C4-2B (cell line): ENCODE data around the gene COX6B2.

Experiments
- H3K27ac ChIP-seq: fragments of 450-650 bp; 2 replicates; pipeline ENCODE4 v1.5.1; 2017
- CTCF ChIP-seq: fragments of 450-650 bp; conservative IDR thresholded peaks from 2 replicates; pipeline ENCODE4 v1.5.1; 2017; ENCODE audit warnings: mild to moderate bottlenecking
- ZFX ChIP-seq: fragments of 450-650 bp; IDR thresholded peaks from 2 replicates; pipeline ENCODE4 v1.6.1; 2017

COX6B2 gene

DNA sequence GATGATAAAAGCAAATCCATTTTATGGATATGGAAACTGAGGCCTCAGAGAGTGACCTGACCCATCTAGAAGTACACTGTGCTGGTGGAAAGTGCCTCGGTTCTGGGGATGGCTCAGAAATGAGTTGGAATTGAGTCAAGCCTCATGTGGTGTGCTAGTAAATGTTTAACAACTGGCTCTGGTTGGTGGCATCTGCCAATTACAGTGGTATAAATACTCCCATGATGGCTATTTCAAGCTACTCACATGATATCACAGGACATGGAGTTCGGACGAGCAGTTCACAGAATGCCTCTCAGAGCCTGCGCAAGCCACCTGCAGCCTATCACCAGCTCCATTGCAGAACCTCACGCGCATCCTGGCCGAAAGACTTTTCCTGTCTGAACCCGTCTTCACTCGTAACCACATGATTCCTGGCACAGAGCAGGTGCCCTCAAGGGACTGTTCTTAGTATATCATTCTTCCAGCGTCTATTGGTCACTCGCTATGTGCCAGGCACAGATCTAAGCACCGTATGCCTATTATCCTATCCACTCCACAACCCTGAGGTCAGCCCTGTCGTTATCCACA lies 38.5 kb downstream of the COX6B2 start:
- no peak overlapping the region for H3K27ac ChIP-seq
- no peak for TF ChIP-seq CTCF
- no peak for TF ChIP-seq ZFX

- no peak overlapping the region for H3K27ac ChIP-seq
- no peak for TF ChIP-seq CTCF
- TF ChIP-seq ZFX, result no peak
Measured at GRCh38 chr19:55314396-55314795, 40.1 kb downstream of the COX6B2 start.

- H3K27ac ChIP-seq, result no peak overlapping the region
- TF ChIP-seq ZFX (no peak), CTCF (no peak)
Measured at GRCh38 chr19:55312621-55313512, 41.7 kb downstream of the COX6B2 start.

- TF ChIP-seq ZFX (no peak), CTCF (no peak)
- no peak overlapping the region for H3K27ac ChIP-seq
Measured at GRCh38 chr19:55311797-55312196, 42.7 kb downstream of the COX6B2 start.

DNA sequence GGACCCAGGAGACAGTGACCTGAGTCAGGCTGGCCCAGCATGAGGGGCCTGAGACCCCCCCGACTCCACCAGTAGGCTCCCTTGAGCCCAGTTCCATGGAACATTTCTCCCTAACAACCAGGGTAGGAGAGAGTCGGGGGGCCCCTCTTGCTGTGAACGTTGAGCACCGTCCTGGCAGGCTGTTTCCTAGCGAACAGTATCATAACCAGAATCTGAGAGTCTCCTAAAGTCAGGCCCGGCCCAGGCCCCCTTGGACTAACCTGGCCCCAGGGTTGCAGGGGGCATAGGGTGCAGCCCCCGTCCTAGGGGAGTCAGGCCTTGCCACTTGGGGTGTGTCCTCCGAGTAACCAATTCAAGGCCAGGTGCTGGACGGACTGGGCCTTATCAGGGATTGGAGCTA lies 43.1 kb downstream of the COX6B2 start:
- TF ChIP-seq ZFX (no peak), CTCF (no peak)
- H3K27ac ChIP-seq, result no peak overlapping the region

- no peak overlapping the region for H3K27ac ChIP-seq
- TF ChIP-seq CTCF, result no peak
- TF ChIP-seq ZFX, result no peak
Measured at GRCh38 chr19:55310498-55310897, 44.0 kb downstream of the COX6B2 start.

DNA sequence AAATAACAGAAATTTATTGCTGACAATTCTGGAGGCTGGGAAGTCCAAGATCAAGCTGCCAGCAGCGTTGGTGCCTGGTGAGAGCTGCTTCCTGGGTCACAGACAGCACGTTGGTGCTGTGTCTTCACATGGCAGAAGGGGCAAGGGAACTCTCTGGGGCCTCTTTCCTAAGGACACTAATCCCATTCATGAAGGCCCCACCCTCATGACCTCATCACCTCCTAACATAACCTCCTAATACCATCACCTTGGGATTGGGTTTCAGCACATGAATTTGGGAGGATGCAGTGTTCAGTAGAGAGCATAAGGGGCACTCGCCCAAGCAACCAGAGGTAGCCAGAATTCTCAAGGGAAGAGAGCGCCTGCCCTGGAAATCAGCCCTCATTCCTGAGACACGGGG lies 45.1 kb downstream of the COX6B2 start:
- TF ChIP-seq CTCF (no peak), ZFX (no peak)
- no peak overlapping the region for H3K27ac ChIP-seq
